ENCODE data around the gene TCF4. TPM values are rescaled to one million over a fixed set of nuclear protein-coding genes. Genes with fewer than 3 reads are reported as not detected.

TCF4 gene
- total and polyA plus RNA-seq, 2 experiments from 2014 or later = 77.7 to 89.2 TPM

DNA sequence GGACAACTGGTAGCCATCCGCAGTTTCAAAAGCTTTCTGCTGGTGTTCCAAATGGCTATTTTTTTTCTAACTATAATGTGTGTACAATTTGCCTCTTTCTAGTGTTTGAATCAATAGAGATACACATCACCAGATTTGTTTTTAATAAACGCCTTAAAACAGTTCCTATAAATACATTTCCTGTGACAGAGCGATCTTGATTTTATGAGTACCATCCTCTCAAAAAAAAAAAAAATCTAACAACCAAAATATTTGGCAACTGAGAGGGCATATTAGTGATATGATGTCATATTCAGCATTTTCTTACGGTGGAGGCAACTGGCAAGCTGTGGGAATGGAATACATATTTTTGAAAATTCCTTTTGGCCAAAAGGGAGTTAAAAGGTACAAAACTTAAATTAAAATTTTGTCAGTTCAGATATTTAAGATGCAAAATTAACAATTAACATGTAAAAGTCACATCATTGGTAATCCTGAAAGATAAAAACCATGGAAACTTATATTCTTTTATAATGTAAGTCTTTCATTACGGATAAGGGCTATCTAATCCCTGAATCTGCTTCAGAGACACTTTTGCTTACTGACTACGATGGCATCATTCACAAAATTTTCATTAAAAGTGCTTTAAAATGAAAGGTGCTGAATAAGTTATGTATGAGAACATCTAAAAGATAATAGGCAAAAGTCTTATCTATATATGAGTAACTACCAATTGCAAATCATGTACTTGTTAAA is 268.4 kb downstream of the TCF4 start:
- H3K79me2 ChIP-seq (replicated peaks; ENCODE audit: insufficient read depth) = peaks cover 39% of the 10 kb centered on the region
- DNase-seq (ENCODE audit: low spot score) = no peak
- Mint-ChIP-seq H3K27ac (0 out of 2 replicates have a peak overlapping the region, but pooled peaks have one; percentile 54), H3K27me3 (ENCODE audit: insufficient read depth, low read depth, poor library complexity) (peaks cover 3% of the 10 kb centered on the region), H3K36me3 (ENCODE audit: low read depth) (no peaks in the 10 kb centered on the region), H3K4me1 (peaks cover 71% of the 10 kb centered on the region), H3K4me3 (no peak overlapping the region), H3K9me3 (no peaks in the 10 kb centered on the region)
- no peak overlapping the region for H3K4me3 ChIP-seq
- H3K27me3 ChIP-seq (ENCODE audit: insufficient read depth) = no peaks in the 10 kb centered on the region
- no peak for ATAC-seq
- H3K27ac ChIP-seq (ENCODE audit: low read depth) = no peak overlapping the region
- no peak overlapping the region for H3K4me2 ChIP-seq
- H3K4me1 ChIP-seq (ENCODE audit: insufficient read depth) = peaks cover 71% of the 10 kb centered on the region
- H2AFZ ChIP-seq = no peak overlapping the region
- H3K9me2 ChIP-seq (ENCODE audit: insufficient read depth) = no peaks in the 10 kb centered on the region
- no peaks in the 10 kb centered on the region for H3F3A ChIP-seq (replicated peaks; ENCODE audit: low read depth)
- TF ChIP-seq STAT1 (IDR thresholded peaks at IDR 0.05; ENCODE audit: unreplicated experiment) (no peak), ZNF331 (CRISPR knock-in tag; IDR thresholded peaks at IDR 0.05; ENCODE audit: low read depth) (no peak), JUNB (IDR thresholded peaks at IDR 0.05; ENCODE audit: unreplicated experiment) (no peak), NANOG (IDR thresholded peaks at IDR 0.05; ENCODE audit: borderline replicate concordance) (no peak)
- TF ChIP-seq, protein P1, sequence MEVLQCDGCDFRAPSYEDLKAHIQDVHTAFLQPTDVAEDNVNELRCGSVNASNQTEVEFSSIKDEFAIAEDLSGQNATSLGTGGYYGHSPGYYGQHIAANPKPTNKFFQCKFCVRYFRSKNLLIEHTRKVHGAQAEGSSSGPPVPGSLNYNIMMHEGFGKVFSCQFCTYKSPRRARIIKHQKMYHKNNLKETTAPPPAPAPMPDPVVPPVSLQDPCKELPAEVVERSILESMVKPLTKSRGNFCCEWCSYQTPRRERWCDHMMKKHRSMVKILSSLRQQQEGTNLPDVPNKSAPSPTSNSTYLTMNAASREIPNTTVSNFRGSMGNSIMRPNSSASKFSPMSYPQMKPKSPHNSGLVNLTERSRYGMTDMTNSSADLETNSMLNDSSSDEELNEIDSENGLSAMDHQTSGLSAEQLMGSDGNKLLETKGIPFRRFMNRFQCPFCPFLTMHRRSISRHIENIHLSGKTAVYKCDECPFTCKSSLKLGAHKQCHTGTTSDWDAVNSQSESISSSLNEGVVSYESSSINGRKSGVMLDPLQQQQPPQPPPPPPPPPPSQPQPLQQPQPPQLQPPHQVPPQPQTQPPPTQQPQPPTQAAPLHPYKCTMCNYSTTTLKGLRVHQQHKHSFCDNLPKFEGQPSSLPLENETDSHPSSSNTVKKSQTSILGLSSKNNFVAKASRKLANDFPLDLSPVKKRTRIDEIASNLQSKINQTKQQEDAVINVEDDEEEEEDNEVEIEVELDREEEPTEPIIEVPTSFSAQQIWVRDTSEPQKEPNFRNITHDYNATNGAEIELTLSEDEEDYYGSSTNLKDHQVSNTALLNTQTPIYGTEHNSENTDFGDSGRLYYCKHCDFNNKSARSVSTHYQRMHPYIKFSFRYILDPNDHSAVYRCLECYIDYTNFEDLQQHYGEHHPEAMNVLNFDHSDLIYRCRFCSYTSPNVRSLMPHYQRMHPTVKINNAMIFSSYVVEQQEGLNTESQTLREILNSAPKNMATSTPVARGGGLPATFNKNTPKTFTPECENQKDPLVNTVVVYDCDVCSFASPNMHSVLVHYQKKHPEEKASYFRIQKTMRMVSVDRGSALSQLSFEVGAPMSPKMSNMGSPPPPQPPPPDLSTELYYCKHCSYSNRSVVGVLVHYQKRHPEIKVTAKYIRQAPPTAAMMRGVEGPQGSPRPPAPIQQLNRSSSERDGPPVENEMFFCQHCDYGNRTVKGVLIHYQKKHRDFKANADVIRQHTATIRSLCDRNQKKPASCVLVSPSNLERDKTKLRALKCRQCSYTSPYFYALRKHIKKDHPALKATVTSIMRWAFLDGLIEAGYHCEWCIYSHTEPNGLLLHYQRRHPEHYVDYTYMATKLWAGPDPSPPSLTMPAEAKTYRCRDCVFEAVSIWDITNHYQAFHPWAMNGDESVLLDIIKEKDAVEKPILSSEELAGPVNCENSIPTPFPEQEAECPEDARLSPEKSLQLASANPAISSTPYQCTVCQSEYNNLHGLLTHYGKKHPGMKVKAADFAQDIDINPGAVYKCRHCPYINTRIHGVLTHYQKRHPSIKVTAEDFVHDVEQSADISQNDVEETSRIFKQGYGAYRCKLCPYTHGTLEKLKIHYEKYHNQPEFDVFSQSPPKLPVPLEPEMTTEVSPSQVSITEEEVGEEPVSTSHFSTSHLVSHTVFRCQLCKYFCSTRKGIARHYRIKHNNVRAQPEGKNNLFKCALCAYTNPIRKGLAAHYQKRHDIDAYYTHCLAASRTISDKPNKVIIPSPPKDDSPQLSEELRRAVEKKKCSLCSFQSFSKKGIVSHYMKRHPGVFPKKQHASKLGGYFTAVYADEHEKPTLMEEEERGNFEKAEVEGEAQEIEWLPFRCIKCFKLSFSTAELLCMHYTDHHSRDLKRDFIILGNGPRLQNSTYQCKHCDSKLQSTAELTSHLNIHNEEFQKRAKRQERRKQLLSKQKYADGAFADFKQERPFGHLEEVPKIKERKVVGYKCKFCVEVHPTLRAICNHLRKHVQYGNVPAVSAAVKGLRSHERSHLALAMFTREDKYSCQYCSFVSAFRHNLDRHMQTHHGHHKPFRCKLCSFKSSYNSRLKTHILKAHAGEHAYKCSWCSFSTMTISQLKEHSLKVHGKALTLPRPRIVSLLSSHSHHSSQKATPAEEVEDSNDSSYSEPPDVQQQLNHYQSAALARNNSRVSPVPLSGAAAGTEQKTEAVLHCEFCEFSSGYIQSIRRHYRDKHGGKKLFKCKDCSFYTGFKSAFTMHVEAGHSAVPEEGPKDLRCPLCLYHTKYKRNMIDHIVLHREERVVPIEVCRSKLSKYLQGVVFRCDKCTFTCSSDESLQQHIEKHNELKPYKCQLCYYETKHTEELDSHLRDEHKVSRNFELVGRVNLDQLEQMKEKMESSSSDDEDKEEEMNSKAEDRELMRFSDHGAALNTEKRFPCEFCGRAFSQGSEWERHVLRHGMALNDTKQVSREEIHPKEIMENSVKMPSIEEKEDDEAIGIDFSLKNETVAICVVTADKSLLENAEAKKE (CRISPR knock-in tag; IDR thresholded peaks at IDR 0.05) = no peak
- TF ChIP-seq, protein P2, sequence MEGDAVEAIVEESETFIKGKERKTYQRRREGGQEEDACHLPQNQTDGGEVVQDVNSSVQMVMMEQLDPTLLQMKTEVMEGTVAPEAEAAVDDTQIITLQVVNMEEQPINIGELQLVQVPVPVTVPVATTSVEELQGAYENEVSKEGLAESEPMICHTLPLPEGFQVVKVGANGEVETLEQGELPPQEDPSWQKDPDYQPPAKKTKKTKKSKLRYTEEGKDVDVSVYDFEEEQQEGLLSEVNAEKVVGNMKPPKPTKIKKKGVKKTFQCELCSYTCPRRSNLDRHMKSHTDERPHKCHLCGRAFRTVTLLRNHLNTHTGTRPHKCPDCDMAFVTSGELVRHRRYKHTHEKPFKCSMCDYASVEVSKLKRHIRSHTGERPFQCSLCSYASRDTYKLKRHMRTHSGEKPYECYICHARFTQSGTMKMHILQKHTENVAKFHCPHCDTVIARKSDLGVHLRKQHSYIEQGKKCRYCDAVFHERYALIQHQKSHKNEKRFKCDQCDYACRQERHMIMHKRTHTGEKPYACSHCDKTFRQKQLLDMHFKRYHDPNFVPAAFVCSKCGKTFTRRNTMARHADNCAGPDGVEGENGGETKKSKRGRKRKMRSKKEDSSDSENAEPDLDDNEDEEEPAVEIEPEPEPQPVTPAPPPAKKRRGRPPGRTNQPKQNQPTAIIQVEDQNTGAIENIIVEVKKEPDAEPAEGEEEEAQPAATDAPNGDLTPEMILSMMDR (conservative IDR thresholded peaks at IDR 0.05; ENCODE audit: low read depth in 2 of 2) = no peak
- TF ChIP-seq, protein P3, sequence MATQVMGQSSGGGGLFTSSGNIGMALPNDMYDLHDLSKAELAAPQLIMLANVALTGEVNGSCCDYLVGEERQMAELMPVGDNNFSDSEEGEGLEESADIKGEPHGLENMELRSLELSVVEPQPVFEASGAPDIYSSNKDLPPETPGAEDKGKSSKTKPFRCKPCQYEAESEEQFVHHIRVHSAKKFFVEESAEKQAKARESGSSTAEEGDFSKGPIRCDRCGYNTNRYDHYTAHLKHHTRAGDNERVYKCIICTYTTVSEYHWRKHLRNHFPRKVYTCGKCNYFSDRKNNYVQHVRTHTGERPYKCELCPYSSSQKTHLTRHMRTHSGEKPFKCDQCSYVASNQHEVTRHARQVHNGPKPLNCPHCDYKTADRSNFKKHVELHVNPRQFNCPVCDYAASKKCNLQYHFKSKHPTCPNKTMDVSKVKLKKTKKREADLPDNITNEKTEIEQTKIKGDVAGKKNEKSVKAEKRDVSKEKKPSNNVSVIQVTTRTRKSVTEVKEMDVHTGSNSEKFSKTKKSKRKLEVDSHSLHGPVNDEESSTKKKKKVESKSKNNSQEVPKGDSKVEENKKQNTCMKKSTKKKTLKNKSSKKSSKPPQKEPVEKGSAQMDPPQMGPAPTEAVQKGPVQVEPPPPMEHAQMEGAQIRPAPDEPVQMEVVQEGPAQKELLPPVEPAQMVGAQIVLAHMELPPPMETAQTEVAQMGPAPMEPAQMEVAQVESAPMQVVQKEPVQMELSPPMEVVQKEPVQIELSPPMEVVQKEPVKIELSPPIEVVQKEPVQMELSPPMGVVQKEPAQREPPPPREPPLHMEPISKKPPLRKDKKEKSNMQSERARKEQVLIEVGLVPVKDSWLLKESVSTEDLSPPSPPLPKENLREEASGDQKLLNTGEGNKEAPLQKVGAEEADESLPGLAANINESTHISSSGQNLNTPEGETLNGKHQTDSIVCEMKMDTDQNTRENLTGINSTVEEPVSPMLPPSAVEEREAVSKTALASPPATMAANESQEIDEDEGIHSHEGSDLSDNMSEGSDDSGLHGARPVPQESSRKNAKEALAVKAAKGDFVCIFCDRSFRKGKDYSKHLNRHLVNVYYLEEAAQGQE (IDR thresholded peaks at IDR 0.05; ENCODE audit: unreplicated experiment) = no peak
- H3K36me3 ChIP-seq (ENCODE audit: insufficient read depth) = no peaks in the 10 kb centered on the region
- H4K20me1 ChIP-seq (replicated peaks; ENCODE audit: insufficient read depth) = 0 out of 2 replicates have a peak, but pooled peaks cover 5% of the 10 kb centered on the region

Measured in GM23338 (cell line).